Caco-2 (cell line): ENCODE data around the gene SYT6. TPM values are rescaled to one million over a fixed set of nuclear protein-coding genes. Genes with fewer than 3 reads are reported as not detected.
"Not testable (repeated sequence)": the region's sequence is repeated elsewhere in the genome, so short reads cannot be mapped to it uniquely, and the experiment has no call there.

Source experiments
- BruUV-seq: library from RNA; stranded (reverse); fragments of 400-500 nt; replicated peaks from 2 replicates; lab custom pipeline; 2021; lab: Mats Ljungman, UMichigan
- CTCF ChIA-PET: fragments of 300-600 bp; sonication (Branson Sonifier 250); formaldehyde crosslinking; loops from one replicate; lab custom pipeline; 2022; ENCODE audit warnings: antibody characterized with exemption; lab: Charles Lee
- POLR2A ChIA-PET: fragments of 300-600 bp; sonication (Branson Sonifier 250); formaldehyde crosslinking; loops from one replicate; lab custom pipeline; 2022; ENCODE audit warnings: antibody characterized with exemption; lab: Charles Lee
- DNase-seq, 2 experiments: peaks; one replicate each; pipeline versions ENCODE4 v3.0.0 to v3.0.0-alpha.2; 2020 to 2022
- H3K27me3 ChIP-seq: replicated peaks from 2 replicates; pipeline ENCODE4 v1.6.0; 2011; ENCODE audit warnings: low read length; ENCODE audit not compliant: control insufficient read depth, insufficient read depth
- H3K36me3 ChIP-seq: 2 replicates; pipeline ENCODE4 v1.5.1; 2011; ENCODE audit warnings: low read length; ENCODE audit not compliant: control insufficient read depth, insufficient read depth
- H3K4me1 ChIP-seq: fragments of 250-450 bp; sonication (Bioruptor Pico); 2 replicates; pipeline ENCODE4 v1.5.1; 2020; ENCODE audit warnings: mild to moderate bottlenecking
- H3K4me3 ChIP-seq: 2 replicates; pipeline ENCODE4 v1.5.1; 2011; ENCODE audit warnings: low read depth, mild to moderate bottlenecking, control low read depth, low read length
- H3K9me3 ChIP-seq: fragments of 250-450 bp; sonication (Bioruptor Pico); 2 replicates; pipeline ENCODE4 v1.5.1; 2020; ENCODE audit warnings: mild to moderate bottlenecking, moderate library complexity
- H3K27ac Mint-ChIP-seq: one replicate; pipeline ENCODE4 v1.8.0; 2022; ENCODE audit warnings: mixed read lengths; ENCODE audit not compliant: unreplicated experiment
- H3K27me3 Mint-ChIP-seq: one replicate; pipeline ENCODE4 v1.8.0; 2022; ENCODE audit warnings: mixed read lengths; ENCODE audit not compliant: insufficient read depth, unreplicated experiment
- H3K36me3 Mint-ChIP-seq: one replicate; pipeline ENCODE4 v1.8.0; 2022; ENCODE audit warnings: mild to moderate bottlenecking, mixed read lengths; ENCODE audit not compliant: insufficient read depth, unreplicated experiment
- H3K4me1 Mint-ChIP-seq: one replicate; pipeline ENCODE4 v1.8.0; 2022; ENCODE audit warnings: low read depth, mixed read lengths; ENCODE audit not compliant: unreplicated experiment
- H3K4me3 Mint-ChIP-seq: one replicate; pipeline ENCODE4 v1.8.0; 2022; ENCODE audit warnings: mild to moderate bottlenecking, moderate library complexity, mixed read lengths; ENCODE audit not compliant: unreplicated experiment
- H3K9me3 Mint-ChIP-seq: one replicate; pipeline ENCODE4 v1.8.0; 2022; ENCODE audit warnings: mixed read lengths; ENCODE audit not compliant: unreplicated experiment
- CTCF ChIP-seq, 2 experiments: fragments of 200-600 bp in 1 of 2; IDR thresholded peaks; 1 replicate in 1 of 2; 2 replicates in 1 of 2; pipeline versions ENCODE4 v1.5.1 to v1.8.0; 2011 to 2022; ENCODE audit warnings: antibody characterized with exemption in 1 of 2, control low read depth in 1 of 2, inconsistent platforms in 1 of 2, low read depth in 1 of 2, low read length in 1 of 2, mild to moderate bottlenecking in 1 of 2, moderate library complexity in 1 of 2; ENCODE audit not compliant: insufficient read depth in 1 of 2, severe bottlenecking in 1 of 2, unreplicated experiment in 1 of 2
- intact Hi-C: fragments of 100-400 bp; cut with micrococcal nuclease; formaldehyde crosslinking; loops from one replicate; pipeline ENCODE4 v1.10.0; 2022; ENCODE audit not compliant: unreplicated experiment
- total RNA-seq: library from RNA; stranded (reverse); gene quantifications from 2 replicates; pipeline ENCODE4 v1.2.3, GENCODE V29; 2022

Gene SYT6
- total RNA-seq, 1 experiment from 2014 or later: 0.32 TPM

DNA sequence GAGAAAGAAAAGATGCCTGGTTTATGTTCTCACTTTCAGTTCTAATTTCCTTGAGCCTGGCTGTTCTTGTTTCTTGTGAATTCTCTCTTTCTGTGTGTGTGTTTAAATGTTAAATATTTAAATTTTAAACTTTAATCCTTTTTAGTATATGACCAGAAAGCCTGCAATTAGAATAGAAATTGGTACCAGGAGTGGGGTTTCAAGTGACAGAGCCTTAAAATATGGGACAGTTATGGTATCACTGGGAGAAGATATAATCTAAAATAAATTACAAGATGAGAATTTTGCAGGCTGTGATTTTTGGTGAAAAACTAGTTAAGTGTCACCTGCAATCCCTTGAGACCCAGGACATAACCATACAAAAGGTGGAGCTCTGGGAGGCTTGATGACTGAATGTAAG, 81.4 kb downstream of the SYT6 start:
- ChIA-PET POLR2A (no interaction called here), CTCF (no interaction called here)
- Mint-ChIP-seq H3K27ac (no peak overlapping the region), H3K4me3 (no peak overlapping the region), H3K4me1 (no peaks in the 10 kb centered on the region), H3K36me3 (no peaks in the 10 kb centered on the region), H3K9me3 (peaks cover 10% of the 10 kb centered on the region), H3K27me3 (no peaks in the 10 kb centered on the region)
- intact Hi-C loops: no loop called here
- TF ChIP-seq CTCF (IDR thresholded peaks at IDR 0.05; ENCODE audit: insufficient read depth in 1 of 2, low read depth in 1 of 2, low read length in 1 of 2, severe bottlenecking in 1 of 2, unreplicated experiment in 1 of 2): no peak
- no TSS peak for BruUV-seq
- no peaks in the 10 kb centered on the region for H3K4me1 ChIP-seq
- H3K27me3 ChIP-seq: no peaks in the 10 kb centered on the region
- DNase-seq: no peak
- no peaks in the 10 kb centered on the region for H3K9me3 ChIP-seq
- no peak overlapping the region for H3K4me3 ChIP-seq
- no peaks in the 10 kb centered on the region for H3K36me3 ChIP-seq

DNA sequence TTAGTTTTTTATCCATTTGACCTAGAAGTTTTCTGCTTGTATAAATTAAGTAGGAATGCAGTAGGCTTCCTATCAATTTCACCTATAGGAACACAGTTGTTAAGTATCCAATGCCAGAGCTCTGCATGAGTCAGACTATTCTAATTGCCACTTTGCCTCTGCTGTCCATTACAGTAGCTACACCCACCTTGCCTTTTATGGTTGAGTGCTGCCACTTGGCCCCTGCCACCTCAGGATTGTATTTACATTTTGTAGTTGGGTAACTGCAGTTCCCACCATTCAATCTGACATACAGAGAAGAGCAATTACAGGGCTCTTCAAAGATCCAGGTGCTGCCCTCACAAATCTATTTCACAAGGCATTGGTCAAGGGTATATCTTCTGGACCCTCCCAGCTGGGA, 83.9 kb downstream of the SYT6 start:
- H3K9me3 Mint-ChIP-seq, H3K27me3 ChIP-seq, H3K27me3 Mint-ChIP-seq: not testable (repeated sequence)

DNA sequence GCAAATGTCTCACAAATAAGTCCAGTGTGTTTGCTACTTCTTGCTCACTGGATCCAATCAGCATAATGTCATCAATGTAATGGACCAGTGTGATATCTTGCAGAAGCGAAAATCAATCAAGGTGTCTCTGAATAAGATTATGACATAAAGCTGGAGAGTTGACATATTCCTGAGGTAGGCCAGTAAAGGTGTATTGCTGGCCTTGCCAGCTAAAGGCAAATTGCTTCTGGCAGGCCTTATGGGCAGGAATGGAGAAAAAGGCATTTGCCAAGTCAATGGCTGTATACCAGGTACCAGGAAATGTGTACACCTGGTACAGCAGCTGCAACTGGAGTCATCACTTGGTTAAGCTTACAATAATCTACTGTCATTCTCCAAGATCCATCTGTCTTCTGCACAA, 85.0 kb downstream of the SYT6 start:
- H3K9me3 Mint-ChIP-seq, H3K9me3 ChIP-seq, H3K4me3 Mint-ChIP-seq, CTCF ChIA-PET, H3K4me3 ChIP-seq, H3K4me1 ChIP-seq, H3K36me3 Mint-ChIP-seq, POLR2A ChIA-PET, BruUV-seq, intact Hi-C loops, H3K4me1 Mint-ChIP-seq, H3K27me3 ChIP-seq, H3K27me3 Mint-ChIP-seq, H3K36me3 ChIP-seq, H3K27ac Mint-ChIP-seq, DNase-seq: not testable (repeated sequence)

More for the DNA sequence above, 83.9 kb downstream of the SYT6 start:
- H3K36me3 ChIP-seq, CTCF ChIA-PET, H3K9me3 ChIP-seq, H3K4me1 Mint-ChIP-seq, H3K4me3 Mint-ChIP-seq, H3K27ac Mint-ChIP-seq, H3K36me3 Mint-ChIP-seq, POLR2A ChIA-PET, DNase-seq, H3K4me1 ChIP-seq, H3K4me3 ChIP-seq, intact Hi-C loops, BruUV-seq: not testable (repeated sequence)

- H3K27ac Mint-ChIP-seq, H3K4me3 ChIP-seq, H3K9me3 ChIP-seq, H3K9me3 Mint-ChIP-seq, intact Hi-C loops, CTCF ChIA-PET, H3K27me3 Mint-ChIP-seq, POLR2A ChIA-PET, H3K36me3 ChIP-seq, DNase-seq, BruUV-seq, H3K27me3 ChIP-seq, H3K4me1 Mint-ChIP-seq, H3K4me1 ChIP-seq, H3K4me3 Mint-ChIP-seq, H3K36me3 Mint-ChIP-seq: not testable (repeated sequence)
Measured at GRCh38 chr1:114065671-114066070, 88.0 kb downstream of the SYT6 start.
